Omental fat pad (tissue), 4 donors: ENCODE measurements around the gene HNF4A. TPM values are rescaled to one million over a fixed set of nuclear protein-coding genes. Genes with fewer than 3 reads are reported as not detected.

ENCODE experiments used
- ATAC-seq: fragments of 150-250 bp; one replicate; pipeline ENCODE4 v1.9.1; 2016; ENCODE audit warnings: mild to moderate bottlenecking, moderate library complexity; ENCODE audit not compliant: low FRiP score
- DNase-seq: peaks from one replicate; pipeline ENCODE4 v3.0.0-alpha.2; 2019; ENCODE audit warnings: low spot score
- CTCF ChIP-seq, 3 donors: fragments of 450-650 bp; IDR thresholded peaks; one replicate each; pipeline ENCODE4 v1.5.1; 2016 to 2017; ENCODE audit warnings: antibody characterized with exemption in 3 of 3, mild to moderate bottlenecking in 3 of 3, moderate library complexity in 2 of 3
- total RNA-seq, 4 donors: library from RNA; depleted of rRNA; stranded (reverse); fragments of >200 nt; gene quantifications; one replicate each; pipeline ENCODE4 v1.1.0, GENCODE V29; 2016

HNF4A gene
- total RNA-seq, 4 donors from 2014 or later = not detected

- TF ChIP-seq CTCF (IDR thresholded peaks at IDR 0.05) = no peak
- DNase-seq = no peak
- no peak for ATAC-seq
These were observed 71.6 kb downstream of the HNF4A start for GRCh38 chr20:44426879-44427790.

DNA sequence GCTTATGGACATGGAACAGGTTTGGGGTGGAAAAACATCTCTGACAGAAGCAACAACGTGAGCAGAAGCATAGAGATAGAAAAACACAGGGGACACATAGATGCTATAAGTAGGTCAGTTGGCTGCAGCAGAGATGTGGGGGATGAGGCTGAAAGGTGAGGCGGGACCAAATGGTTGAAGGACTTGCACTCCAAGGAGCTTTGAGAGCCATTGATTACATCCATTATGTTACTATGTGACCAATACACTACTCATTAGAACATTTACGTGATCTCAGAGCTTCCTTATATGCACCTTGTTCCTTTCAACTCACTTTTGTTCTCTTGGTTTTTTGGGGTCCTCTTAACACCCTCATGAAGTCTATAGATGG lies 72.3 kb downstream of the HNF4A start:
- ATAC-seq = no peak
- TF ChIP-seq CTCF (IDR thresholded peaks at IDR 0.05) = no peak
- no peak for DNase-seq

DNA sequence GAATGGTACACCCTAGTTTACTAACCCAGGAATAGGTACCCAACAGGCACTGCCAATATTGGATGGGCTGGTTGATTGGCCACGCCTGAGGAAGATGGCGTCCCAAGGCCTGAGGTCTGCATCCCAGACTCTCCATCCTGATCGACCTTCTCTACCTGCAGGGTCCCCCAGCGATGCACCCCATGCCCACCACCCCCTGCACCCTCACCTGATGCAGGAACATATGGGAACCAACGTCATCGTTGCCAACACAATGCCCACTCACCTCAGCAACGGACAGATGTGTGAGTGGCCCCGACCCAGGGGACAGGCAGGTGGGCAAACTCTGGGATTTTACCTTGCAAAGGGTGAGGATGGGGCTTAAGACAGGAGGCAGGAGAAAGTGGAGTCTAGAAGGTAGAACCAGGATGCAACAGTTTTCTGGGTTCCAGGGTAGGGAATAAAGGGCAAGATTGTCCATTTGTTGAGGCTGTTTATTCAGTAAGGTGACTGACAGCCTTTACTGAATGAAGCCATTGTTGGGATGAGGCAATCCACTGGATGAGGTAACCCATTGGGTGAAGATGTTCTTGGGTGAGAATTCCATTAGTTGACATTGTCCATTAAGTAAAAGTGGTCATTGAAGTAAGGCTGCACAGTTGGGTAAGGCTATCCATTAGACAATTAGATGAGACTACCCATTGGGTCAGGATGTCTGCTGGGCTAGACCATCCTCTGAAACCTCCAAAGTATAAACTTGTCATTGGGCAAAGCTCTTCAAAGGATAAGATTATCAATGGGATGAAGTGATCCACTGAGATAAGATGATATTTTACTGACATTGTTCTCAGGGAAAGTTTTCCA lies 72.9 kb downstream of the HNF4A start:
- ATAC-seq (no peak), DNase-seq (no peak)
- no peak for TF ChIP-seq CTCF (IDR thresholded peaks at IDR 0.05)

GRCh38 chr20:44429017-44429339 lies 73.5 kb downstream of the HNF4A start:
- TF ChIP-seq CTCF (IDR thresholded peaks at IDR 0.05) = no peak
- ATAC-seq (no peak), DNase-seq (no peak)

DNA sequence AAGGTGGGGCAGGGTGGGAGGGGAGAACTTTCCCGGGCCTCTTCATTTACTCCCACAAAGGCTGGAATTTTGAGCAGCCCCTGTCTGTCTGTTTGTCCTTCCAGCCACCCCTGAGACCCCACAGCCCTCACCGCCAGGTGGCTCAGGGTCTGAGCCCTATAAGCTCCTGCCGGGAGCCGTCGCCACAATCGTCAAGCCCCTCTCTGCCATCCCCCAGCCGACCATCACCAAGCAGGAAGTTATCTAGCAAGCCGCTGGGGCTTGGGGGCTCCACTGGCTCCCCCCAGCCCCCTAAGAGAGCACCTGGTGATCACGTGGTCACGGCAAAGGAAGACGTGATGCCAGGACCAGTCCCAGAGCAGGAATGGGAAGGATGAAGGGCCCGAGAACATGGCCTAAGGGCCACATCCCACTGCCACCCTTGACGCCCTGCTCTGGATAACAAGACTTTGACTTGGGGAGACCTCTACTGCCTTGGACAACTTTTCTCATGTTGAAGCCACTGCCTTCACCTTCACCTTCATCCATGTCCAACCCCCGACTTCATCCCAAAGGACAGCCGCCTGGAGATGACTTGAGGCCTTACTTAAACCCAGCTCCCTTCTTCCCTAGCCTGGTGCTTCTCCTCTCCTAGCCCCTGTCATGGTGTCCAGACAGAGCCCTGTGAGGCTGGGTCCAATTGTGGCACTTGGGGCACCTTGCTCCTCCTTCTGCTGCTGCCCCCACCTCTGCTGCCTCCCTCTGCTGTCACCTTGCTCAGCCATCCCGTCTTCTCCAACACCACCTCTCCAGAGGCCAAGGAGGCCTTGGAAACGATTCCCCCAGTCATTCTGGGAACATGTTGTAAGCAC lies 74.1 kb downstream of the HNF4A start:
- no peak for TF ChIP-seq CTCF (IDR thresholded peaks at IDR 0.05)
- DNase-seq (no peak), ATAC-seq (no peak)

- ATAC-seq = no peak
These were observed 75.0 kb downstream of the HNF4A start for GRCh38 chr20:44430270-44431065.

More at GRCh38 chr20:44430270-44431065, 75.0 kb downstream of the HNF4A start:
- no peak for DNase-seq
- TF ChIP-seq CTCF (IDR thresholded peaks at IDR 0.05) = no peak
